ENCODE results near the gene CCDC171.
"Not testable (repeated sequence)": the region's sequence is repeated elsewhere in the genome, so short reads cannot be mapped to it uniquely, and the experiment has no call there.

The CCDC171 gene

DNA sequence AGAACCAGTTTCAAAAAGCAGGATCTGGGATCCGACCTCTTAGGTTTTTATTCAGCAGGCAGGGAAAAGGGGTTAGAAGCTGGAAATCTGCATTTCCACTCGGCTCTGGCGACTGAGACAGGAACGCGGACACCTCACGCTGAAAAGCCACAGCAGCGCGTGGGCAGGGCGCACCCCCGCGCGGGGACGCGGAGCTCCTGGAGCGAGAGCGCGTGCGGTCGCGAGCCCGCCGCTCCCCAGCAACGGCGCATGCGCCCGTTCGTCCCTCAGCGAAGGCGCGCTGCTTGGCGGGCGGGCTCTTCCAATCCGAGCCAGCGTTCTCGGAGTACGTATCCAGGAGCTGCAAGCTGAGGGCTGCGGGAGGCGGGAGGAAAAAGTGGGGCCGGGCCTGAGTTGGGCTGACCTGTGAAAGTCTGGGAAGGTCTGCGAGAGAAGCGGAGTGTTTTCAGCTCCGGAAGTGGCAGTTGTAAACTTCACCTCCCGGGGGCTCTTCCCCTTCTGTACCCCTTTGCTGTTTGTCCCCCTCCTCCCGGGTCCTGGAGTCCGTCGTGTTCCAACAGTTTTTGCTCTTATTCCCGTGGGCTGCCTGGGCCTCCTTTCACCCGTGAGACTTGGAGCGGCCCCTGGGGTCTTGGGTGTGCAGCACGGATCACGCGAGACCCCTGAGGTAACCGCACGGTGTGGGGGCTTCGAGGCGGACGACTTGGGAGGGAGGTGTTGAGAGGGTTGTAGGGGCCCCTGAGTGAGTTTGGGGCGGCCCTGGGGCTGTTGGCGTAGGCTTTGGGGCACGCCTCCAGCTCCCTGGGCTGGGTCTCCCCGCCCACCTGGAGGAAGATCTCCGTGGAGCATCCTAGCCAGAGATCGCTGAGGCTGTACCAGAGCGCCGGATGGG, at the start of gene CCDC171:
Gene CCDC171, plus strand, starts transcription at position 408 of the 892 bp plus-strand sequence. CDS start 11,046 bp downstream, outside the sequence.
- DNase-seq (ENCODE audit: extremely low spot score, insufficient read length, low read depth) (peak; percentile 97), FAIRE-seq (peak; percentile 96)

DNA sequence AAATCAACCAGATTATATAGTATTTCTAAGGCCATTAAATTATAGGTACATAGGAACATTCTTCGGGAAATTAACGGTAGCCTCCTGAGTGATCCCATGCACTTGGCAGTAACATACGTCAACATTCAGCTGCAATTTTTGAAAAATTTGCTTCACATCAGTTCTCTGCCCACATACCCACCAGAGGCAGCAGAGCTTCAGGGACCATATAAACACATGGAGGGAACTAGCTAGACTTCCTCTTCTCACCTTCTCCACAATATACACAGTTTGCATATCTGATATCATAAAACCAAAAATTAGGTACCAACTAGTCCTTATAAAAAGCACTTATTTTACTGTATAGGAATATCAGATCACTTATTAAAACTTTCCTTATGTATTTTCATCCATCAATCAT, 46.9 kb upstream of the CCDC171 start:
- FAIRE-seq (no peak), DNase-seq (ENCODE audit: extremely low spot score, insufficient read length, low read depth) (no peak)

DNA sequence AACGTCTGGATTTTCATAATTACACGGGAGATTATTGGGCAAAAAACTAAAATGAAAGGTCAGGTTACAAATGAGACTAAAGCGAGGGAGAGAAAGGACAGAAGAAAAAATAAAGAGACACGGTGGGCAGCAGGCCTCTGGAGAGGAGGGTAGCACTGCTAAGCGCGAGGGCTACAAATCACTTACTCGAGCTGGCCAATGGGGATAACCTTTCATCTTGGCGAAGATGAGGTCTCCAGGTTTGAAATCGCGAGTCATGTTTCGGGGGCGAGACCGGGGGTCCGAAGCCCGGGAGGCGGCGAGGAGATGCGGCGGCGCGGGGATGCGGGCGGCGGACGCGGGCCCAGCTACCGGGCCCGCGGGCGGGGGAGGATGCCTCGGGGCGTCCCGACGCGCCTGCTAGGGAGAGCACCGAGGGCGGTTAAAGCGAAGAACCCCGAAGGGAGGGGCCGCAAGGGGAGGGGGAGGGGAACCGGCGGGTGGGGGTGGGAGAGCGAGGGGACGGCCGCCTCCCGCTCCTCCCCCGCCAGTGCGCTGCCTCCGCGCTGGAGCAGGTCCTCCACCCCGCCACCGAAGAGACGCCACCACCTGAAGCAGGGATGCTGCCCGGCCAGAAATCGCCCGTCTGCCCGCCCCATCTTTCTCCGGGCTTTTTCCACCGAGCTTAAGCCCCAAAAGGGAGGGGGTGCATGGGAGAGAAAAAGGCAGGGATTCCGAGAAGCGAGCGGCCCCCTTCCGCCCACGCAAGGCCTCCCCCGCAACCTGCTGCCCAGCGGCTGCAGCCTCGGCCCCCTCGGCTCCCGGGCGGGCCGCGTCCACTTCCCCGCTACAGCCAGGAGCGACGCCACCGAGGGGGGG, 42.7 kb upstream of the CCDC171 start:
- peak; percentile 38 for DNase-seq (ENCODE audit: extremely low spot score, insufficient read length, low read depth)
- peak; percentile 73 for FAIRE-seq

DNA sequence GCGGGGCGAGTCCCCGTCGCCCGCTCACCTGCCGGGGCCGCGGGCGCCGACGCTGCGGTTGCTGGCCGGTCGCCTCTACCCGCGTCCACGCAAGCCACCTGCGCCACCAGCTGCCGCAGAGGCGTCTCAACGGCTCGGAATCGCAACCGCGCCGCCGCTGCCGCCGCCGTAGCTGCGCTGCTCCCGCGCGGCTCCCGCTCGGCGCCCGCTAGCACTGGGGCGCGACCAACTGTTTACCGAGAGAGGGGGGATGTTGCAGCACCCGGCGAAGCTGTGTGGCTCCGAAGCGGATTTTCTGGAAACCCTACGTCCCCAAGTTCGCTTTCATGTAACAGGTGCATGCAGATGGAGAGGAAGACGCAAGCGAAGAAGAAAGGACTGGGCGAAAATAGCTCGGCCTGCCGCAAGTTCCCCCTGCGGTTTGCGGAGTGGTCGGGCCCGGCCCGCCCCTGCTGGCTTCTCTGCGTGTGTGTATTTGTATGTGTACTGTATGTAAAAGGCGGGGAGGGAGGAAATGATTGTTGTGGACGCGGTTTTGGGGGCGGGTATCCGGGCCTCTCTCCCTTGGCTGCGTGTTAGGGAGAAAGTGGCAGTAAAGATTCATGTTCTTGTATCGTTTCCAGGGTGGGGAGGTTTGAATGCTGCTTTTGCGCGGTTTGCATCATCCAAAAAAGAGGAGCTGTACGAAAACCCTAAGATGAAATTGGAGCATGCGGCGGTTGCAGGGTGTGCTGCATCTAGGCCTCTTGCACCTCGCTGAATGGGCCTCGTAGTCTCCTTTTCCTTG, 41.9 kb upstream of the CCDC171 start, which contains the start of gene PSIP1:
Gene PSIP1, minus strand, starts transcription at position 182 of the 787 bp plus-strand sequence. CDS start 782 bp downstream, outside the sequence.
- peak; percentile 97 for FAIRE-seq
- DNase-seq (ENCODE audit: extremely low spot score, insufficient read length, low read depth) = peak; percentile 64

DNA sequence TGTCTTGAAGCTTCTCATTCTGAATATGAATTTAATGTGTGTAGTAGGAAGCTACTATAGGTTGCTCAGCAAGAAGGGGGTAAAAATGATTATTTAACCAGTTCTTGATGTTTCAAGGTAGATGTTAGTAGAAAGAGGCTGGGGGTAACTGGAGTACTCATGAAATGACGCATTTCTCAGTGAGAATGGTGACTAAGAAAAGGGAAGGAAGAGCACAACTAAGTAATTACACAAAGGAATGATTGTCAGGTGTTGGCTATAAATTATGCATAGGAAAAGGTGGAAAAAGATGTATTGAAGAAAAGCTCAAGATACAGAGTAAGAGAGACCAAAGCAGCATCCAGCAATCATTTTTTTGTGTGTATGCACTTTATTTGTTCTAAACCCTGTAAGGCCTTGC, 40.6 kb upstream of the CCDC171 start:
- FAIRE-seq (peak; percentile 33), DNase-seq (ENCODE audit: extremely low spot score, insufficient read length, low read depth) (no peak)

DNA sequence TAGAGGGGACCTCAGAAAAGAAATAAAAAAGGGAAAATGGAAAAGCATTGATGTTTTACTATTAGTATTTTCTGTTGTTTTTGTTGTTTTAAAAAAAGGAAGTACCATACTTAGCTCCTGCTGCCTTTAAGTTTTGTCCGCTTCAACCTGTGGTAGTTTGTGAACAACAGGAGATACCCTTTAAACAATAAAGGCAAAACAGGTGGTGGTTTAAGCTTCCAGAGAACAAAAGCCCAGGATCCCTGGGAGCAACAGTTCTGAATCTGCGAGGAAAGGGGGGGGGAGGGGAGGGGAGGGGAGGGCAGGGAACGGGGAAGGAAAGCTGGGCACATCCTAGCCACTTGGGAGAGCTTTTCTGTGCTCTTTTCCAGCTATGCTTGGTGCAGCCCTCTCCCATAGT, 40.0 kb upstream of the CCDC171 start:
- no peak for DNase-seq (ENCODE audit: extremely low spot score, insufficient read length, low read depth)

DNA sequence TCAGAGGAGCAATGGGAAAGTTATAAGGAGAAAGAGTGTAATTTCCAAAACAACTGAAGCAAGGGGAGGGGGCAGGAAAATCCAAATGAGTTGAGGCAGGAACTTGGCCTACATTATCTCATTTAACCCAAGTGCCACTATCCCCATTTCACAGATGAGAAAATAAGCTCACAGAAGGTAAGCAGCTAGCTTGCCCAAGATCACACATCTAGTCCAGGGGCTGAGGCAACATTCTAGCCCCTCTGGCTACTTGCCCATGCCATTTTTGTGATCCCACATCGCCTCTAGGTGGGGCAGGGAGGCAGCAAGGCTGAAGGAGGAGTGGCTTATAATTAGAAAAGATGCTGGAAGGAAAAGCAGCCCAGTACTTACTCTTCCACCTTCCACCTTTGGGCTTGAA, 39.5 kb upstream of the CCDC171 start:
- no peak for DNase-seq (ENCODE audit: extremely low spot score, insufficient read length, low read depth)
- peak; percentile 73 for FAIRE-seq

More for the DNA sequence above, 40.0 kb upstream of the CCDC171 start:
- FAIRE-seq = peak; percentile 31

DNA sequence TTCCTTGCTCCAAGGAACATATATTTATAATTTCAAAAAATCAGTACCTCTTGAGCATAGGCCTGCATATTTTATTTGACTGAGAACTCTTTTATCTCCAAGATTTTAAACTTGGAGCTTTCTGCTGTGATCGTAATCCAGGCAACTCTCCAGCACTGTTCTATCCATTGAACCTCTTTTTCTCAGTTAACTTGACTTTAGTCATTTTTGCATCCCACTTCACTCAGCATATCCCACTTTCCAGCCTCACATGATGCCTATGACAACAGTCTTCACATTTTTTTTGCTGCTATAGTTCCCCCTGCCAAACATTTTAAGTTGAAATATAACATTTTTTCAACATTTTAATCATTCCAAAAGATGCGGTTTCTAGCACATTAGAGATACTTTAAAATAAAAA, 33.0 kb upstream of the CCDC171 start:
- FAIRE-seq (no peak), DNase-seq (ENCODE audit: extremely low spot score, insufficient read length, low read depth) (no peak)

DNA sequence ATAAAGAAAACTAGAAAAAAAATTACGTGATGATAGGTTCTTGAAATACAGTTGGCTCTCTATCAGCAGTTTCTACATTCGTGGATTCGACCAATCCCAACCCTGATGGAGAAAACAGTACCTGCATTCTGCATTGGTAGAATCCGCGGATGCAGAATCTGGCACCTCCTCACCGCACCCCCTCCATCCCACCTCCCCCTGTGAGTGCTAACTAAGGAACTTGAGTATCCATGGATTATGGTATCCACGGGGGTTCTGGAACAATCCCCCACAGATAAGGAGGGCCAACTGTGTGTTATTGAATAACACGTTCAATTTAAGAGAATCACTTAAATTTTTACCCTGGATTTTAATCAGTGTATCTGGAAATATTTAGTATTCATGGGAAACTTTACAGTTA, 31.6 kb upstream of the CCDC171 start:
- DNase-seq (ENCODE audit: extremely low spot score, insufficient read length, low read depth) (no peak), FAIRE-seq (no peak)

DNA sequence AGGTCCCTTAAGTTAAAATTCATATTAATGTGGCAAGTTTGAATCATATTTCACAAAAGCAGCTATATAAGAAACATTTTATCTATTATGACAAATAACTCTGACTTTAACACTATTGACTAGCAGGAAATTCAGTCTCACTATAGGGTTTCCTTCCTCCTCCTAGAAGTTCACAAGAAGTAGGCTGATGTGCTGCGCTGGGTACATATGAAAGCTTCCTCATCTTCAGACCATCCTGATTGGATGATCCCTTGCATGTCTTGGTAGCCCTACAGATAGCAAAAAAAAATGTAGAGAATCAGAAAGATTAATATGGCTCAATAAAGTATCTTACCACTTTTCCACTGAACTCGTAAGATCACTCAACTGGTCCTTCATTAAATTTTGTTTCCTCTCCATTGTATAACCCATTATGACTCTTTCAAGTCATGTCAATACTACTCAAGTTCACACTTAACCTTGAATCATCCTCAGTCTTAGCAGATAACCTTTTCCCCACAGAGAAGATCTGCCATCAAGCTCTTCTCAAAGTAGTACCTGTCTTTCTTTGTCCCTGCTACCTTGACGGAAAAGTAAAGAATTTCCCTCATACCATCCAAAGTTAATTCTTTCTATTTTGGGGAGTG, 30.6 kb upstream of the CCDC171 start:
- DNase-seq (ENCODE audit: extremely low spot score, insufficient read length, low read depth) (no peak), FAIRE-seq (no peak)

DNA sequence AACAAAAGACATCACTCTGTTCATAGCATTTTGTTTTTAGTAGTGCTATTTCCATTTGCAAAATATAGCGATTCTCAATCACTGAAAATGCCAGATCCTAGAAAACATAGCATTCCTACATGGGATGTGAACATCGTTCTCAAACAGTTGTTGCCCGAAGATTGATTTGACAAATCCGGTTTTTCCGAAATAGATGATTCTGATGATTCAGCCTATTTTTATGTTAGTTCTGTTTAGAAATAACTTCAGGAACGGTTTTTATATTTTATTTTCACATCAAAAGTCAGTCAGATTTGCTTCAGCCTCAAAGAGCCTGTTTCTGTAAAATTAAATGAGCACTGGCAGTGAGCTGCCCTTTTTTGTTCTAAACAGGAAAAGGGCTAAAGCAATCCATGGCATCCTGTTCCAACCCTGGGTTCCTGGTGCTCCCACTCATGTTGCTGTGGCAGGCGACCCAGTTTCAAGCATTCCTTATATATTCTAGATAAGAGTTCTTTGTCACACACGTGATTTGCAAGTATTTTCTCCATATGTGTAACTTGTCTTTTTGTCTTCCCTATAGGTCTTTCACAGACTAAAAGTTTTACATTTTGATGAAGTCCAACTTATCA, 27.9 kb upstream of the CCDC171 start:
- no peak for DNase-seq (ENCODE audit: extremely low spot score, insufficient read length, low read depth)
- FAIRE-seq = no peak

DNA sequence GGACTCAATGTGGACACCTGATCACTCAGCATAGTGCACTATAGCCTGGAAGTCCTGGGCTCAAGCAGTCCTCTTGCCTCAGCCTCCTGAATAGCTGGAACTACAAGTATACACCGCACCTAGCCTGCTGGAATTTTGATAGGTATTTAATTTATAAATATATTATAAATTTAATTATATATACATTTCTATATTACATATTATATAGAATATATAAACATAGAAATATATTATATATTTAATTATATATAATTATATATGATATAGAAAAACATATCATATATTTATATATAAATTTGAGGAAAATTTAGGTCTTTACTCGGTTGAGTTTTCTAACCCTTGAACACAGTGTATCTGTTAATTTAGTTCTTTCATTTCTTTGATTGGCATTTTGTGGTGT, 26.9 kb upstream of the CCDC171 start:
- DNase-seq (ENCODE audit: extremely low spot score, insufficient read length, low read depth) (no peak), FAIRE-seq (no peak)

DNA sequence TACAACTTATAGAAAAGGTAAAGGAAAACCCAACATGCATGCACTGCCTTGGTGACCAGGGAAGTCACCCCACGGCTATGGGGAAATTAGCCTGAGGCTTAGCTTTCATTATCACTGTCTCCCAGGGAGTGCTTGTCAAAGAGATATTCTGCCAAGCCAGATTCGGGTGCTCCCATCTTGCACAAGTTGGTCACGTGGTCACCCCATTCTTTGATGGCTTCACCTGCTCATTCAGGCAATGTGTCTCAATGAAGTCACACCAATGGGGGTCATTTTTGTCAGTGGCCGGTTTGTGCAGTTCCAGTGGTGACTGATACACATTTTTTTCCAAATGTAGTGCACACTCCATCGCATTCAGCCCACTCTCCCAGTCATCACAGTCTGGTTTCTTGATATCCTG, 25.8 kb upstream of the CCDC171 start:
- not testable (repeated sequence) for FAIRE-seq; DNase-seq (ENCODE audit: extremely low spot score, insufficient read length, low read depth)

DNA sequence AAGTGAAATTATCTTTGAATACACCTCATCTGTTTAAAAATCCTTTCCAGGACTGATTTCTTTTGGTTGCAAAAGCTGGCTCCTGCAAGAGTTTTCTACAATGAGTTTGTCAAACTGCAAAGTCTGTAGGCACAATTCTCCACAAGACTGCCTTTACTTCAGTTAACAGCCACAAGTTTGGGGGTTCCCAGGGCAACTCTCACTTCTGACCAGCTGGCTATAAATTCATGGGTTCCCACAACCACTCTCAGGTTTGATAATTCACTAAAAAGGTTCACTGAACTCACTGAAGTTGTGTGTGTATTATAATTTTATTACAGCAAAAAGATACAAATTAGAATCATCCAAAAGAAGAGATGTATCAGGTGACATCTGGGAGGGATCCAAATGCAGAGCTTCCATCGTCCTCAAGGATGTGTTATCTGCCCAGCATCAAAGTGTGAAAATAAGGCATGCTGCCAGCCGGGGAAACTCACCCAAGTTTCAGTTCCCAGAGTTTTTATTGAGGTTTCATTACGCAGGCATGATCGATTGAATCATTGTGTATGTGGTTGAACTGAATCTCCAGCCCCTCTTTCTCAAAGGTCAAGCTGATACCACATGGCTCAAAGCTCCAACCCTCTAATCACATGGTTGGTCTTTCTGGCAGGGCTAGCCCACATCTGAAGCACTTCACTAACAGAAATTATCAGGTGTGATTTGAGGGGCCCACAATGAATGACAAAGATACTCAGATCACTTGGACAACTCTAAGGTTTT, 23.1 kb upstream of the CCDC171 start:
- FAIRE-seq (peak; percentile 97), DNase-seq (ENCODE audit: extremely low spot score, insufficient read length, low read depth) (no peak)

DNA sequence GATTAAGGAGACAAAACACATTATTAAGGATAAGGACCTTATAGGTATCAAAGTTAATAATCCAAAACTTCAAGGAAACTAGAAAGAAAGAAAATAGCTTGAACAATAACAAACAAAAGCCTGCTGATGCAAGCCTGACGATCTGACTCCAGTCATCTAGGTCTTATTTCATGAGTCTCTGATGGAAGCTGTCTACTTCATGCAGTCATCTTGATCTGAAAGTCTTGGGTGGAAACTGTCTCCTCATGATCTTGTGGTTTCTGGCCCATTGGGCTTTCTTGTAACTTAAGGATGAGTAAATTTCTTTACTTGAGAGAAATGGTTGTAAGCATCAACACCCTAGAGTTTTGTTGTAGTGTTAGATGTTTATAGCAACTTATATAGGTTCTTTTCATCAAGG, 21.5 kb upstream of the CCDC171 start:
- peak; percentile 80 for FAIRE-seq
- DNase-seq (ENCODE audit: extremely low spot score, insufficient read length, low read depth) = no peak

DNA sequence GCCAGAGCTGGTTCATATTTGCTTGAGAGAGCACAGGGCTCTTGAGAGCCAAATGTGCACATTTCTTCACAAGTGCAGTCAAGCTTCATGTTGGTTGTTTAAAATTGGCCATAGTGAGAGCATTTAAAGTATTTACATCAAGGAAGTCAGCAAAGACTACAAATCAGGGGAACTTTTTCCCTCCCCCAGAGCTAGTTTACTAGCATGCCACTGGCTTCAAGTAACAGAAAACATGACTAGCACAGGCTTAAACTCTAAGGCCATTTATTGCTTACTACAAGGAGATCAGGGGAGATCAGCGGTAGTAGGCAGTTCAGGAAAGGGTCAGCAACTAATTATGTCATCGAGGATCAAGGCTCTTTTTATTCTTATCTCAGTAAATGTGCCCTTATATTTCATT, 11.0 kb upstream of the CCDC171 start:
- FAIRE-seq (peak; percentile 49), DNase-seq (ENCODE audit: extremely low spot score, insufficient read length, low read depth) (no peak)

DNA sequence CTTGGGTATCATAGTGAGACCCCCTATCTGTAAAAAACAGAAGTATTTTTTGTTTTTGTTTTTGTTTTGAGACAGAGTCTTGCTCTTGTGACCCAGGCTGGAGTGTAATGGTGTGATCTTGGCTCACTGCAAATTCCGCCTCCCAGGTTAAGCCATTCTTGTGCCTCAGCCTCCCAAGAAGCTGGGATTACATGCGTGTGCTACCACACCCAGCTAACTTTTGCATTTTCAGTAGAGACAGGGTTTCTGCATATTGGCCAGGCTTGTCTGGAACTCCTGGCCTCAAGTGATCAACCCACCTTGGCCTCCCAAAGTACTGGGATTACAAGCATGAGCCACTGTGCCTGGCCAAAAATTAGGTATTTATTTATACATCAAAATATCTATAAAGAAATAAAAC, 10.2 kb upstream of the CCDC171 start:
- DNase-seq (ENCODE audit: extremely low spot score, insufficient read length, low read depth) (no peak), FAIRE-seq (no peak)

DNA sequence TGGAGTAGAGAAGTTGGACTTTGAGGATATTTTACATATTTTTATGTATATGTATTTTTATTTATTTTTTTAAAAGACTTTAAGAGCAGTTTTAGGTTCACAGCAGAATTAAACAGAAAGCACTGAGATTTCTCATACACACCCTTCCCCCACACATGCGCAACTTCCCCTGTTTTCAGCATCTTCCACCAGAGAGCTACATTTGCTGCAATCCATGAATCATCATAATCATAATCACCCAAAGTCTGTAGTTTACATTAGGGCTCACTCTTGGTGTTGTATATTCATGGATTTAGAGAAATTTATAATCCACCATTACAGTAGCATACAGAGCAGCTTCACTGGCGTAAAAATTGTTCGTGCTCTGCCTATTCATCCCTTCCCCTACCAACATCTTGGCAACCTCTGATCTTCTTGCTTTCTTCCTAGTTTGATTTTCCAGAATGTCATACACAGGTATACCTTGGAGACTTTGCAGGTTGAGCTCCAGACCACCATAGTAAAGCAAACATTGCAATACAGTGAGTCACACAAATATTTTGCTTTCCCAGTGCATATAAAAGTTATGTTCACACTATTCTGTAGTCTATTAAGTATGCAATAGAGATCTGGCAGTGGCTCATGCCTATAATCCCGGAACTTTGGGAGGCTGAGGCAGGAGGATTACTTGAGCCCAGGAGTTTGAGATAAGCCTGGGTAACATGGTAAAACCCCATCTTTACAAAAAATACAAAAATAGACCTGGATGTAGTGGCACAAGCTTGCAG, 9.6 kb upstream of the CCDC171 start:
- FAIRE-seq = no peak
- no peak for DNase-seq (ENCODE audit: extremely low spot score, insufficient read length, low read depth)
